HEK293T (cell line): ENCODE data around the gene ANKRD18A.

Experiments used
- ARNT ChIP-seq: fragments of 450-650 bp; IDR thresholded peaks from 2 replicates; pipeline ENCODE4 v1.6.1; 2017; ENCODE audit warnings: mild to moderate bottlenecking
- CTBP1 ChIP-seq: fragments of 450-650 bp; IDR thresholded peaks from 2 replicates; pipeline ENCODE4 v1.6.1; 2016; ENCODE audit warnings: borderline replicate concordance
- FOXA1 ChIP-seq: fragments of 450-650 bp; IDR thresholded peaks from 2 replicates; pipeline ENCODE4 v1.6.1; 2016; ENCODE audit warnings: mild to moderate bottlenecking
- HDGF ChIP-seq: fragments of 450-650 bp; IDR thresholded peaks from 2 replicates; pipeline ENCODE4 v1.6.1; 2017; ENCODE audit warnings: antibody characterized with exemption, borderline replicate concordance
- SP1 ChIP-seq: fragments of 450-650 bp; IDR thresholded peaks from 2 replicates; pipeline ENCODE4 v1.6.1; 2017
- TARDBP ChIP-seq: fragments of 450-650 bp; IDR thresholded peaks from 2 replicates; pipeline ENCODE4 v1.6.1; 2016
- ZNF384 ChIP-seq: fragments of 450-650 bp; IDR thresholded peaks from 2 replicates; pipeline ENCODE4 v1.6.1; 2016

DNA sequence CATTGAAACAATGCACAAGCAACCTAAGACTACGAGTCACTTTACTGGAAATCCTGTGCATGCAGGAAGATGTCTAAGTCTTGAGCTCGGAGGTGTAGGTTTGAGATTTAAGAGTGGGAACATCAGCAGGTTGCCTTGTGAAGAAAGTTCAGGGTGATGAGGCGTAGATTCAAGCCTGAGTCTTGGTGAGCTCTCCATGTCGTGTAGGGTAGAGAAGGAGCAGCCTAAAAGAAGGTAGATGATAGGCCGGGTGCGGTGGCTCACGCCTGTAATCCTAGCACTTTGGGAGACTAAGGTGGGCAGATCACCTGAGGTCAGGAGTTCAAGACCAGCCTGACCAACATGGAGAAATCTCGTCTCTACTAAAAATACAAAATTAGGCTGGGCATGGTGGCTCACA, 30.2 kb upstream of the ANKRD18A start:
- TF ChIP-seq ARNT, result no peak
- TF ChIP-seq ZNF384, result no peak
- TF ChIP-seq FOXA1, result no peak
- TF ChIP-seq HDGF, result no peak
- TF ChIP-seq TARDBP, result no peak
- TF ChIP-seq CTBP1, result no peak
- no peak for TF ChIP-seq SP1
